HepG2 (cell line): ENCODE results near the gene SCFD1. TPM values are rescaled to one million over a fixed set of nuclear protein-coding genes. Genes with fewer than 3 reads are reported as not detected.

ENCODE experiments used
- FOXP1 ChIP-seq, 2 experiments: fragments of 450-650 bp in 1 of 2; IDR thresholded peaks; 2 replicates each; pipeline ENCODE4 v1.6.1; 2017 to 2018; ENCODE audit warnings: antibody characterized with exemption in 1 of 2
- GPN1 ChIP-seq: sonication (generic); formaldehyde crosslinking; IDR thresholded peaks from 2 replicates; pipeline ENCODE4 v1.5.1; 2020; ENCODE audit warnings: missing genetic modification reagents, borderline replicate concordance
- MAF1 ChIP-seq: sonication (generic); formaldehyde crosslinking; IDR thresholded peaks from 2 replicates; pipeline ENCODE4 v1.5.0; 2020; ENCODE audit warnings: missing genetic modification reagents, borderline replicate concordance
- RNF2 ChIP-seq: fragments of 450-650 bp; conservative IDR thresholded peaks from 2 replicates; pipeline ENCODE4 v1.6.1; 2016; ENCODE audit warnings: low read depth
- RORA ChIP-seq: sonication (generic); formaldehyde crosslinking; IDR thresholded peaks from 2 replicates; pipeline ENCODE4 v1.5.0; 2020; ENCODE audit warnings: mild to moderate bottlenecking, missing genetic modification reagents, moderate library complexity
- ZNF510 ChIP-seq: sonication (generic); formaldehyde crosslinking; IDR thresholded peaks from 2 replicates; pipeline ENCODE4 v1.4.0; 2020; ENCODE audit warnings: low read depth, mild to moderate bottlenecking, missing genetic modification reagents
- ZNF678 ChIP-seq: sonication (generic); formaldehyde crosslinking; IDR thresholded peaks from 2 replicates; pipeline ENCODE4 v1.4.0; 2020; ENCODE audit warnings: mild to moderate bottlenecking, missing genetic modification reagents
- ZNF781 ChIP-seq: sonication (generic); formaldehyde crosslinking; IDR thresholded peaks from 2 replicates; pipeline ENCODE4 v1.5.1; 2020; ENCODE audit warnings: borderline replicate concordance, mild to moderate bottlenecking, missing genetic modification reagents; ENCODE audit errors: not compliant biosample characterization
- ZNF839 ChIP-seq: sonication (generic); formaldehyde crosslinking; IDR thresholded peaks from 2 replicates; pipeline ENCODE4 v1.4.0; 2020; ENCODE audit warnings: missing genetic modification reagents, mild to moderate bottlenecking, borderline replicate concordance
- ZNF878 ChIP-seq: sonication (generic); formaldehyde crosslinking; IDR thresholded peaks from 2 replicates; pipeline ENCODE4 v1.8.1; 2023; ENCODE audit warnings: mild to moderate bottlenecking, missing genetic modification reagents, moderate library complexity
- polyA plus RNA-seq, 8 experiments: library from polyadenylated mRNA; depleted of rRNA in 3 of 8; stranded (reverse) in 7 of 8; unstranded in 1 of 8; fragments of >200 nt; fragmentation: Illumina TruSeq in 4 of 8; extraction: Trizol in 4 of 8; gene quantifications; 2 replicates each; pipeline versions ENCODE4 v1.2.1 to v1.2.3, GENCODE V29; 2011 to 2016; ENCODE audit warnings: low read depth in 4 of 8, missing spikeins in 1 of 8, mixed read lengths in 1 of 8; ENCODE audit not compliant: insufficient read depth in 1 of 8
- total RNA-seq, 5 experiments: library from RNA; depleted of rRNA; stranded (reverse); fragments of >200 nt; fragmentation: Illumina TruSeq; extraction: Trizol; gene quantifications; 2 replicates each; pipeline ENCODE4 v1.2.3, GENCODE V29; 2016; ENCODE audit warnings: low read depth in 1 of 5
- TF ChIP-seq, protein P1 (sequence below): IDR thresholded peaks from 2 replicates; pipeline ENCODE4 v1.6.1; 2016; ENCODE audit warnings: low read depth, control low read depth
- TF ChIP-seq, protein P2 (sequence below): sonication (generic); formaldehyde crosslinking; IDR thresholded peaks from 2 replicates; pipeline ENCODE4 v1.4.0; 2020; ENCODE audit warnings: mild to moderate bottlenecking, missing genetic modification reagents
- TF ChIP-seq, protein P3 (sequence below): sonication (generic); formaldehyde crosslinking; IDR thresholded peaks from one replicate; pipeline ENCODE4 v1.5.1; 2020; ENCODE audit warnings: mild to moderate bottlenecking, missing genetic modification reagents; ENCODE audit errors: not compliant biosample characterization
- TF ChIP-seq, protein P4 (sequence below): sonication (generic); formaldehyde crosslinking; IDR thresholded peaks from 2 replicates; pipeline ENCODE4; 2020; ENCODE audit warnings: missing genetic modification reagents, mild to moderate bottlenecking, borderline replicate concordance

Gene SCFD1
- total and polyA plus RNA-seq, 2 of the 13 experiments (the other 11 are each of a cell fraction or from before 2014, with no cell fraction given), result 235 to 256 TPM

DNA sequence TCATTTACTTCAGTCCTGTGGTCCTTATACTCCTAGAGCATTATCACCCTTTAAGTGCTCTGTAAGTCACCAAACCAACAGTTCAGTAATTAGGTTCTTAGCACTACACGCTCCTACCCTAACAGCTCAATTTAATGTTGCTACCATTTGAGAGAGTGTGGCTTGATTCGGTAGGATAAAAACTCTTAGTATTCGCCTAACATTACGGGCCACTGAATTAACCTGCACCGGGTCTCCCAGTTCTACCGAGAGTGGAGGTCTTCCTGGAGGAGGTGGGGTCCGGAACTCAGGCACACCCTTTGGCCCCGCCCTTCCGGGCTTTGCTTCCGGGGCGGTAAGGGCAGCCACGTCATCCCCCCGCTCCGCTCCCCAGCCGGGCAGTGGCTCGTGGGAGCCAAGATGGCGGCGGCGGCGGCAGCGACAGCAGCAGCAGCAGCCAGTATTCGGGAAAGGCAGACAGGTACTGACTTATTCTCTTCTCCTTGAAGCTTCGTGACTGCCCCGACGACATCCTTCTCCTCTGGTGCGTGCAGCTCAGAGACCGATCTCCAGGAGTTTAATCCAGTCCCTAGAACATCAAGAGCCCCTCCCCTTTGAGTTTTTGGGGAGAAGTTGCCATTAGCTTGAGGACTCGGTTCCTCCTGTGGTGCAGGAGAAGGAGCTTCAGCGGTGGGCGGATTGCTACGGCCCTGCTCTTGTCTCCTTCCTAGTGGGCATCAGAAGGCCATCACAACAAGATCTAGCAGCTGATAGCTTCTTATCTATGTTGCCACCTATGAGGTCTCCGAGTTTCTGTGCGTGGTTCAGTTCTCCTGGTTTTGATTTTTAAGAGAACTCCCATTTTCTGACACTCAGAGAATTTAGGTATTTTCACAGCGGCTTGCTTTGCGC lies at the start of gene SCFD1 (continued):
- TF ChIP-seq, protein P1, sequence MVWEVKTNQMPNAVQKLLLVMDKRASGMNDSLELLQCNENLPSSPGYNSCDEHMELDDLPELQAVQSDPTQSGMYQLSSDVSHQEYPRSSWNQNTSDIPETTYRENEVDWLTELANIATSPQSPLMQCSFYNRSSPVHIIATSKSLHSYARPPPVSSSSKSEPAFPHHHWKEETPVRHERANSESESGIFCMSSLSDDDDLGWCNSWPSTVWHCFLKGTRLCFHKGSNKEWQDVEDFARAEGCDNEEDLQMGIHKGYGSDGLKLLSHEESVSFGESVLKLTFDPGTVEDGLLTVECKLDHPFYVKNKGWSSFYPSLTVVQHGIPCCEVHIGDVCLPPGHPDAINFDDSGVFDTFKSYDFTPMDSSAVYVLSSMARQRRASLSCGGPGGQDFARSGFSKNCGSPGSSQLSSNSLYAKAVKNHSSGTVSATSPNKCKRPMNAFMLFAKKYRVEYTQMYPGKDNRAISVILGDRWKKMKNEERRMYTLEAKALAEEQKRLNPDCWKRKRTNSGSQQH (CRISPR knock-in tag), result peak; percentile 99
- TF ChIP-seq ZNF510 (CRISPR knock-in tag), result peak; percentile 98
- peak; percentile 98 for TF ChIP-seq MAF1 (CRISPR knock-in tag)
- no peak for TF ChIP-seq RNF2
- TF ChIP-seq, protein P2, sequence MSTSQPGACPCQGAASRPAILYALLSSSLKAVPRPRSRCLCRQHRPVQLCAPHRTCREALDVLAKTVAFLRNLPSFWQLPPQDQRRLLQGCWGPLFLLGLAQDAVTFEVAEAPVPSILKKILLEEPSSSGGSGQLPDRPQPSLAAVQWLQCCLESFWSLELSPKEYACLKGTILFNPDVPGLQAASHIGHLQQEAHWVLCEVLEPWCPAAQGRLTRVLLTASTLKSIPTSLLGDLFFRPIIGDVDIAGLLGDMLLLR, result peak; percentile 97; the same call in 1 of the 2 replicates
- TF ChIP-seq ZNF839 (CRISPR knock-in tag), result peak; percentile 95; the same call in 1 of the 2 replicates
- TF ChIP-seq ZNF678 (CRISPR knock-in tag), result peak; percentile 99
- no peak for TF ChIP-seq FOXP1 (IDR thresholded peaks at IDR 0.05)
- TF ChIP-seq FOXP1 (CRISPR knock-in tag; IDR thresholded peaks at IDR 0.05), result peak; percentile 48
- TF ChIP-seq ZNF878 (CRISPR knock-in tag), result peak; percentile 95
- TF ChIP-seq, protein P3, sequence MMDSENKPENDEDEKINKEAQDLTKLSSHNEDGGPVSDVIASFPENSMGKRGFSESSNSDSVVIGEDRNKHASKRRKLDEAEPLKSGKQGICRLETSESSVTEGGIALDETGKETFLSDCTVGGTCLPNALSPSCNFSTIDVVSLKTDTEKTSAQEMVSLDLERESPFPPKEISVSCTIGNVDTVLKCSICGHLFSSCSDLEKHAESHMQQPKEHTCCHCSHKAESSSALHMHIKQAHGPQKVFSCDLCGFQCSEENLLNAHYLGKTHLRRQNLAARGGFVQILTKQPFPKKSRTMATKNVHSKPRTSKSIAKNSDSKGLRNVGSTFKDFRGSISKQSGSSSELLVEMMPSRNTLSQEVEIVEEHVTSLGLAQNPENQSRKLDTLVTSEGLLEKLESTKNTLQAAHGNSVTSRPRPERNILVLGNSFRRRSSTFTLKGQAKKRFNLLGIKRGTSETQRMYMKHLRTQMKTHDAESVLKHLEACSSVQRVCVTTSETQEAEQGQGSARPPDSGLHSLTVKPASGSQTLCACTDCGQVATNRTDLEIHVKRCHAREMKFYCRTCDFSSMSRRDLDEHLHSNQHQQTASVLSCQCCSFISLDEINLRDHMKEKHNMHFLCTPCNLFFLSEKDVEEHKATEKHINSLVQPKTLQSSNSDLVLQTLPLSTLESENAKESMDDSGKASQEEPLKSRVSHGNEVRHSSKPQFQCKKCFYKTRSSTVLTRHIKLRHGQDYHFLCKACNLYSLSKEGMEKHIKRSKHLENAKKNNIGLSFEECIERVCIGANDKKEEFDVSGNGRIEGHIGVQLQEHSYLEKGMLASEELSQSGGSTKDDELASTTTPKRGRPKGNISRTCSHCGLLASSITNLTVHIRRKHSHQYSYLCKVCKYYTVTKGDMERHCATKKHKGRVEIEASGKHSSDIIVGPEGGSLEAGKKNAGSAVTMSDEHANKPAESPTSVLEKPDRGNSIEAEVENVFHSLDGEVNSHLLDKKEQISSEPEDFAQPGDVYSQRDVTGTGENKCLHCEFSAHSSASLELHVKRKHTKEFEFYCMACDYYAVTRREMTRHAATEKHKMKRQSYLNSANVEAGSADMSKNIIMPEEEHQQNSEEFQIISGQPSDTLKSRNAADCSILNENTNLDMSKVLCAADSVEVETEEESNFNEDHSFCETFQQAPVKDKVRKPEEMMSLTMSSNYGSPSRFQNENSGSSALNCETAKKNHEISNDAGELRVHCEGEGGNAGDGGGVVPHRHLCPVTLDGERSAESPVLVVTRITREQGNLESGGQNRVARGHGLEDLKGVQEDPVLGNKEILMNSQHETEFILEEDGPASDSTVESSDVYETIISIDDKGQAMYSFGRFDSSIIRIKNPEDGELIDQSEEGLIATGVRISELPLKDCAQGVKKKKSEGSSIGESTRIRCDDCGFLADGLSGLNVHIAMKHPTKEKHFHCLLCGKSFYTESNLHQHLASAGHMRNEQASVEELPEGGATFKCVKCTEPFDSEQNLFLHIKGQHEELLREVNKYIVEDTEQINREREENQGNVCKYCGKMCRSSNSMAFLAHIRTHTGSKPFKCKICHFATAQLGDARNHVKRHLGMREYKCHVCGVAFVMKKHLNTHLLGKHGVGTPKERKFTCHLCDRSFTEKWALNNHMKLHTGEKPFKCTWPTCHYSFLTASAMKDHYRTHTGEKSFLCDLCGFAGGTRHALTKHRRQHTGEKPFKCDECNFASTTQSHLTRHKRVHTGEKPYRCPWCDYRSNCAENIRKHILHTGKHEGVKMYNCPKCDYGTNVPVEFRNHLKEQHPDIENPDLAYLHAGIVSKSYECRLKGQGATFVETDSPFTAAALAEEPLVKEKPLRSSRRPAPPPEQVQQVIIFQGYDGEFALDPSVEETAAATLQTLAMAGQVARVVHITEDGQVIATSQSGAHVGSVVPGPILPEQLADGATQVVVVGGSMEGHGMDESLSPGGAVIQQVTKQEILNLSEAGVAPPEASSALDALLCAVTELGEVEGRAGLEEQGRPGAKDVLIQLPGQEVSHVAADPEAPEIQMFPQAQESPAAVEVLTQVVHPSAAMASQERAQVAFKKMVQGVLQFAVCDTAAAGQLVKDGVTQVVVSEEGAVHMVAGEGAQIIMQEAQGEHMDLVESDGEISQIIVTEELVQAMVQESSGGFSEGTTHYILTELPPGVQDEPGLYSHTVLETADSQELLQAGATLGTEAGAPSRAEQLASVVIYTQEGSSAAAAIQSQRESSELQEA, result peak; percentile 98
- no peak for TF ChIP-seq RORA (CRISPR knock-in tag)
- peak; percentile 96; the same call in 1 of the 2 replicates for TF ChIP-seq GPN1 (CRISPR knock-in tag)
- no peak for TF ChIP-seq ZNF781 (CRISPR knock-in tag)
- TF ChIP-seq, protein P4, sequence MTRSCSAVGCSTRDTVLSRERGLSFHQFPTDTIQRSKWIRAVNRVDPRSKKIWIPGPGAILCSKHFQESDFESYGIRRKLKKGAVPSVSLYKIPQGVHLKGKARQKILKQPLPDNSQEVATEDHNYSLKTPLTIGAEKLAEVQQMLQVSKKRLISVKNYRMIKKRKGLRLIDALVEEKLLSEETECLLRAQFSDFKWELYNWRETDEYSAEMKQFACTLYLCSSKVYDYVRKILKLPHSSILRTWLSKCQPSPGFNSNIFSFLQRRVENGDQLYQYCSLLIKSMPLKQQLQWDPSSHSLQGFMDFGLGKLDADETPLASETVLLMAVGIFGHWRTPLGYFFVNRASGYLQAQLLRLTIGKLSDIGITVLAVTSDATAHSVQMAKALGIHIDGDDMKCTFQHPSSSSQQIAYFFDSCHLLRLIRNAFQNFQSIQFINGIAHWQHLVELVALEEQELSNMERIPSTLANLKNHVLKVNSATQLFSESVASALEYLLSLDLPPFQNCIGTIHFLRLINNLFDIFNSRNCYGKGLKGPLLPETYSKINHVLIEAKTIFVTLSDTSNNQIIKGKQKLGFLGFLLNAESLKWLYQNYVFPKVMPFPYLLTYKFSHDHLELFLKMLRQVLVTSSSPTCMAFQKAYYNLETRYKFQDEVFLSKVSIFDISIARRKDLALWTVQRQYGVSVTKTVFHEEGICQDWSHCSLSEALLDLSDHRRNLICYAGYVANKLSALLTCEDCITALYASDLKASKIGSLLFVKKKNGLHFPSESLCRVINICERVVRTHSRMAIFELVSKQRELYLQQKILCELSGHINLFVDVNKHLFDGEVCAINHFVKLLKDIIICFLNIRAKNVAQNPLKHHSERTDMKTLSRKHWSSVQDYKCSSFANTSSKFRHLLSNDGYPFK (CRISPR knock-in tag), result peak; percentile 98
